Measurements from ENCODE around the gene MCM3. TPM values are rescaled to one million over a fixed set of nuclear protein-coding genes. Genes with fewer than 3 reads are reported as not detected.
A peak's percentile ranks its signal among the peaks of the same experiment; 100 is the strongest.

Gene MCM3
- total RNA-seq = 10 to 100 TPM; 22.4 to 31.4 (median 25.6) TPM
- polyA plus RNA-seq = 17.7 TPM
- long read RNA-seq, donor 1, transcript MCM3-201 (17 exons, 3,083 nt) = major isoform, 106 of 139 reads
- long read RNA-seq, donor 1, partial matches to known transcripts = 23 of 139 reads
- long read RNA-seq, donor 1, other reads (novel, unspliced or antisense) = 10 of 139 reads
- long read RNA-seq, donor 2, transcript MCM3-201 (17 exons, 3,083 nt) = major isoform, 37 of 42 reads
- long read RNA-seq, donor 2, partial matches to known transcripts = 3 of 42 reads
- long read RNA-seq, donor 2, other reads (novel, unspliced or antisense) = 2 of 42 reads
- long read RNA-seq, donor 3, transcript MCM3-202 (16 exons, 2,523 nt) = minor isoform, 6 of 365 reads
- long read RNA-seq, donor 3, transcript MCM3-201 (17 exons, 3,083 nt) = major isoform, 304 of 365 reads
- long read RNA-seq, donor 3, partial matches to known transcripts = 35 of 365 reads
- long read RNA-seq, donor 3, other reads (novel, unspliced or antisense) = 20 of 365 reads
- long read RNA-seq, donor 4, transcript MCM3-201 (17 exons, 3,083 nt) = major isoform, 36 of 43 reads
- long read RNA-seq, donor 4, partial matches to known transcripts = 4 of 43 reads
- long read RNA-seq, donor 4, other reads (novel, unspliced or antisense) = 3 of 43 reads

DNA sequence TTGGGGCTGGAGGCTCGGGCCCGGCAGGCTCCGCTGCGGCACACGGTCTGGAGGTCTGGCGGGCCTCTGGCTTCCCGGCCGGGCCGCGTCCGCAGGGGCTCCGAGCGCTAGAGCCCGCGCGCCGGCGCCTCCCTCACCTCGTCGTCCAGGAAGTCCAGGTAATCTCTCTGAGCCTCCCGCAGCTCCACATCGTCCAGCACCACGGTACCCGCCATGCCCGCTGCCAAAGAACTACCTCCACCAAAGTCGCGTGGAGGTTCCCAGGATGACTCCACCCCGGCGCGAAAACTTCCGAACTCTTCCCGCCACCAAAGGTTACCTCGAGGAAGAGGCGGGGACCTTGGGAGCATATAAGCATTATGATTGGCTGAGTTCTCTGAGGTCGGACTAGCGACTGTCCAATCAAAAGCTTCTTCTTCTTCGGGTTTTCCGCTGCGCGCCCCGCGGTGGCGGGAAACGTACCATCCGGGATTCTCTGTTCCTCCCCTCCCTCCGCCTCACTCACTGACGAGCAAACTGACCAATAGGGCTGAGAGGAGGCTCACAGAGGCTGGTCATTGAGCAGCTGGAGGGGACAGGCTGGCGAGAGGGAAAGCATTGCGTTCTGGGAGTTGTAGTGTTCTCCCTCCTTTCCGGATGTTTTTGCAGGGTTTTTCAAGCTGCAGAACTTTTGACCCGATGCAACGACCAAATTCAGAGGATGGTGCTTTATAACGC is at the start of gene MCM3:
Gene MCM3 (minus strand): TSS at position 283 of the 717 bp plus-strand sequence. CDS start 68 bp downstream, at position 215.
- Histone ChIP-seq H3K27ac (ENCODE audit: low read length) (peak within 1 kb of the TSS; percentile 58), H3K4me1 (ENCODE audit: control insufficient read depth, insufficient read depth, low read length) (no peaks in the 10 kb centered on the region), H3K27me3 (ENCODE audit: control insufficient read depth, insufficient read depth) (no peaks in the 10 kb centered on the region), H3K4me3 (ENCODE audit: low read length) (peak within 1 kb of the TSS; percentile 99), H3K9me3 (ENCODE audit: control insufficient read depth, low read length) (no peaks in the 10 kb centered on the region)
- intact Hi-C loops (cut with DNase I) = loop anchor here in 3 of 4 donors (5.0 to 10.0 kb wide), 6 partner anchors 78 to 713 kb away; partner anchors contain the start of genes GSTA4 (in 1 of the 3), PAQR8 (in 1 of the 3) and TMEM14A (in 1 of the 3)
- whole genome bisulfite sequencing = under 1% methylated on average over 53 of the region's 53 CpGs
- peak; percentile 100 for ATAC-seq
- DNase-seq = peak; percentile 97 to 98 (median 98)

DNA sequence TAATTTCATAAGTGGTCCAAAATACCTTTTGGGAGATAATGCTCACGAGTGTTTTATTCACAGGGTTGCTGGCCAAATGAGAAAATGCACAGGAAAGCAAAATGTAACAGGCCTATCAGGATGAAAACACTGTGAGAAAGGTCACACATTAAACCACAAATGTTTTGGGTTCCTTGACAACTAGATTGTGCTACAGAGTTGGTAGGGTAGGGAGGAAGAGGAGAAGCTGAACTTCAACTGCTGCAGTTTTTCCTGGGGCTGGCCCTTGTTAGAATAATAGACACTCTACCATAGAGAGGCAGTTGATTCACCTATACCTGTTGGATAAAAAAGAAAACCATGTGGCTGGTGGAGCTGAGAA is 49.3 kb upstream of the MCM3 start:
- WGBS = 14% methylated on average over 1 of the region's 1 CpG
- intact Hi-C loops (cut with DNase I) = no loop called here
- Histone ChIP-seq H3K9me3 (ENCODE audit: control insufficient read depth, low read length) (no peaks in the 10 kb centered on the region), H3K4me1 (ENCODE audit: control insufficient read depth, insufficient read depth, low read length) (peaks cover 2% of the 10 kb centered on the region), H3K27ac (ENCODE audit: low read length) (no peak overlapping the region), H3K4me3 (ENCODE audit: low read length) (no peak overlapping the region), H3K27me3 (ENCODE audit: control insufficient read depth, insufficient read depth) (no peaks in the 10 kb centered on the region)
- ATAC-seq (no peak), DNase-seq (no peak)

DNA sequence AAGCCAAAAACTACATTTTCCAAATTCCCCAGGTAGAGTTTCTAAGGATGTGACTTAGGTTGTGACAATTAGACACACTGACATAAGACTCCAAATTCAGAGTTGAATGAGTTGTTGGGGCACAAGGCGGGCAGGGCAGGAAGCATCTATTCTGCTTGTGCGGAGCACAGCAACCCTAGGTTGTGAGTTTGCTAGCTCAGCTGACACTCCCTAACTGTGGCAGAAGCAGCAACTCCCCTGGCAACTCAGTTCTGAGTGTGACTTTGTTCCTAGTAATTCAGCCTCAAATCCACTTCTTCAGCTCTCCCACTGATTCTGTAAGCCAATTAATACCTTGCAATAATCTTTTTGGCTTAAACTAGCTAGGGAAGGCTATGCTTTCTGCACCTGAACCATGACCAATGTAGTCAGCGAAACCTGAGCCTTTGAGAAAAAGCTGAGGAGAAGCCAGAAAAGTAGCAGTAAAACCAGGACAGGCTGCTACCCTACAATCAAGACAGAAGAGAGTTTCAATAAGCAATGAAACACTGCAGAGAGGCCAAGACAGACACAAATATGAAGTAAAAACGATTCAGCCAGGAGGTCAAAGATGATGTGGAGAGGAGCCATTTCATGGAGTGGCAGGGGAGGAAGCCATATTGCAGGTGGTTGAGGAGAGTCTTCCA is 47.4 kb upstream of the MCM3 start:
- Histone ChIP-seq H3K27me3 (ENCODE audit: control insufficient read depth, insufficient read depth) (no peaks in the 10 kb centered on the region), H3K27ac (ENCODE audit: low read length) (no peak overlapping the region), H3K9me3 (ENCODE audit: control insufficient read depth, low read length) (no peaks in the 10 kb centered on the region), H3K4me1 (ENCODE audit: control insufficient read depth, insufficient read depth, low read length) (peaks cover 2% of the 10 kb centered on the region), H3K4me3 (ENCODE audit: low read length) (no peak overlapping the region)
- WGBS = 90% methylated on average over 4 of the region's 4 CpGs
- DNase-seq (no peak), ATAC-seq (no peak)
- intact Hi-C loops (cut with DNase I) = no loop called here

DNA sequence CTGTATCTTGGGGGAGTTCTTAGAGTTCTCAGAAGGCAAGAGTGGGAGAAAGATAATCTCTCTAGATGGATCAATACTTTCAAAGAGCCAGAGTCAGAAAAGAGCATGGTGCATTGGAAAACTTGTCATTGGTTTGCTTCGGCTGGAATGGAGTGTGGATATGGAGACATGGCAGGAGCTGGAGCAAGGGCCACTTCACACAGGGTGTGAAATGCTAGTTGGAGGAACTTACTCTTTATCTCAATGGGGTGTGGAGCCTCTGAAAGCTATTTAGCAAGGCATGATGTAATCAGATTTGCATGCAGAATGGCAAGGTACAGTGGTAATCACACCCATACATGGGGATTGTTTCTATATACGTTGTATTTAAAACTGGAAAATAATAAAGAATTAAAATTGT is 45.9 kb upstream of the MCM3 start:
- Histone ChIP-seq H3K27me3 (ENCODE audit: control insufficient read depth, insufficient read depth) (no peaks in the 10 kb centered on the region), H3K4me1 (ENCODE audit: control insufficient read depth, insufficient read depth, low read length) (peaks cover 2% of the 10 kb centered on the region), H3K9me3 (ENCODE audit: control insufficient read depth, low read length) (no peaks in the 10 kb centered on the region), H3K4me3 (ENCODE audit: low read length) (no peak overlapping the region), H3K27ac (ENCODE audit: low read length) (no peak overlapping the region)
- peak; percentile 44 to 72 for ATAC-seq
- intact Hi-C loops (cut with DNase I) = no loop called here
- WGBS = 42% methylated on average over 2 of the region's 2 CpGs
- DNase-seq = no peak

DNA sequence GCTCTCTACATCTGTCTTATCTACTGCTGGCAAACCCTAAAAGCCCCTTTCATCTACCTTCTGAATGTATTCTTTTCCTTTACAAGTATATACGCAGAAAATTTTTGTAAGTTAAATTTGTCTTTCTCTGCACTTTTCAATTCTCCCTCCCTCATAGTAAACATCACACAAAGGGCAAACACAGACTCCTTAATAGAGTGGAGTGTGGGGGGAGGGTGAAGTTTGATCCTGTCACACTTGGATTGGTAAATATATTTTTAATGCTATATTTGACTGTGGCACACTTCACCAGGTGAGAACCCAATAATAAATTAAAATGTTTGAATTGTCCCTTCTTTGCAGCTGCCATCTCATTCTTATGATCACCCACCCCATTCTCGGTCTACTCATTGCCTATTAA is 44.2 kb upstream of the MCM3 start:
- 78% methylated on average over 2 of the region's 2 CpGs for WGBS
- peaks cover 2% of the 10 kb centered on the region for H3K4me1 ChIP-seq (ENCODE audit: control insufficient read depth, insufficient read depth, low read length)
- ATAC-seq = no peak

DNA sequence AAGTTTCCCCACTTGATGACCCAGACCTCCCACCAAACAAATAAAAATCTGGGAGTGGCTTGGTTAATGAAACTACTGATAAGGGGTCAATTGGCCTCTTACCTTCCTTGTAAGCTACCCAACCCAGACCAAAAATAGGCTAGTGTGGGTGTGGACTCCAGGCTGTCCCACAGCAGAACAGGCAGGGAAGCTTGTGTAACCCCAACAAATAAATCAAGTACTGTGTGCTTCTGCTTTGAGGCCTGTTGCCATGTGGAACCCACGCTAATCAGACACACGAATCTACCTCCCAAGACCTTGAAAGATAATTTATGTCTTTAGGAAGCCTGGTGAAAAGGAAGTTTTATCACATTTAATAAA is 43.7 kb upstream of the MCM3 start:
- Histone ChIP-seq H3K27me3 (ENCODE audit: control insufficient read depth, insufficient read depth) (no peaks in the 10 kb centered on the region), H3K9me3 (ENCODE audit: control insufficient read depth, low read length) (no peaks in the 10 kb centered on the region), H3K27ac (ENCODE audit: low read length) (no peak overlapping the region), H3K4me1 (ENCODE audit: control insufficient read depth, insufficient read depth, low read length) (peaks cover 2% of the 10 kb centered on the region), H3K4me3 (ENCODE audit: low read length) (no peak overlapping the region)
- intact Hi-C loops (cut with DNase I) = no loop called here
- DNase-seq (no peak), ATAC-seq (no peak)
- 71% methylated on average over 2 of the region's 2 CpGs for WGBS

More for the DNA sequence above, 44.2 kb upstream of the MCM3 start:
- Histone ChIP-seq H3K4me3 (ENCODE audit: low read length) (no peak overlapping the region), H3K9me3 (ENCODE audit: control insufficient read depth, low read length) (no peaks in the 10 kb centered on the region), H3K27ac (ENCODE audit: low read length) (no peak overlapping the region), H3K27me3 (ENCODE audit: control insufficient read depth, insufficient read depth) (no peaks in the 10 kb centered on the region)
- intact Hi-C loops (cut with DNase I) = no loop called here
- DNase-seq = no peak

DNA sequence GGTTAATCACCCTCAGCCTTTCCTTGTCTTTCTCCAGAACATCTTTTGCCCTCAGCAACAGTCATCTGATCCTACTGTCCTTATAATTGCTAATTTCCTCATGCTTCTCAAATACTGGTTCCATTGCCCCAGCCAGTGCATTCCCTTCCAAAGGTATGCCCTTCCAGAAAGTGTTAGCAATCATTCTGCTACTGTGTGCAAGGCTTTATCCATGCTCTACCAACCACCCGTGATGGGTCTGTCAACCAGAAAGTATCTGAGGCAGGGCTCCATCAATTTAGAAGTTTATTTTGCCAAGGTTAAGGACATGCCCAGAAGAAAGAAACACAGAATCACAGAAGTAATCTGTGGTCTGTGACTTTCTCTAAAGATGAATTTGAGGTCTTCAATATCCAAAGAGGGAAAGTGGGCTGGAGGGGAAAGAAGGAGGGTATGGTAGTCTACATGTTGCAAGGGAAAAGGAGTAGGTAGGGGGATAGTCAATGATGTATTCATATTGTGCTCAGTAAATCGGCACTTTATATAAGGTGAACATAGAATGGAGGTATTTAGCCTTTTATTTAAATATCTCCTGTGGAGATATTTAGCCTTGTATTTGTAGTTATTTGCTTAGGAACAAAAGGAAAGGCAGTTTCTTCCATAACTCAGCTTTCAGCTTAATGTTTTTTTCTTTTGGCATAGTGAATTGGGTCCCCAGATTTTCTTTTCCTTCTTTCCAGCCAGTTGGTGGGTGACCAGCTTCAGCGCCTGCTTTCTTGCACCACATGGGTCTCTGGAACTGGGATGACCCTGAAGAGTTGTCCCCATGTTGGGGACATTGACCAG is 42.2 kb upstream of the MCM3 start:
- intact Hi-C loops (cut with DNase I) = no loop called here
- Histone ChIP-seq H3K4me1 (ENCODE audit: control insufficient read depth, insufficient read depth, low read length) (peaks cover 2% of the 10 kb centered on the region), H3K27me3 (ENCODE audit: control insufficient read depth, insufficient read depth) (no peaks in the 10 kb centered on the region), H3K4me3 (ENCODE audit: low read length) (no peak overlapping the region), H3K27ac (ENCODE audit: low read length) (no peak overlapping the region), H3K9me3 (ENCODE audit: control insufficient read depth, low read length) (no peaks in the 10 kb centered on the region)
- ATAC-seq (no peak), DNase-seq (no peak)
- 93% methylated on average over 3 of the region's 3 CpGs for WGBS

DNA sequence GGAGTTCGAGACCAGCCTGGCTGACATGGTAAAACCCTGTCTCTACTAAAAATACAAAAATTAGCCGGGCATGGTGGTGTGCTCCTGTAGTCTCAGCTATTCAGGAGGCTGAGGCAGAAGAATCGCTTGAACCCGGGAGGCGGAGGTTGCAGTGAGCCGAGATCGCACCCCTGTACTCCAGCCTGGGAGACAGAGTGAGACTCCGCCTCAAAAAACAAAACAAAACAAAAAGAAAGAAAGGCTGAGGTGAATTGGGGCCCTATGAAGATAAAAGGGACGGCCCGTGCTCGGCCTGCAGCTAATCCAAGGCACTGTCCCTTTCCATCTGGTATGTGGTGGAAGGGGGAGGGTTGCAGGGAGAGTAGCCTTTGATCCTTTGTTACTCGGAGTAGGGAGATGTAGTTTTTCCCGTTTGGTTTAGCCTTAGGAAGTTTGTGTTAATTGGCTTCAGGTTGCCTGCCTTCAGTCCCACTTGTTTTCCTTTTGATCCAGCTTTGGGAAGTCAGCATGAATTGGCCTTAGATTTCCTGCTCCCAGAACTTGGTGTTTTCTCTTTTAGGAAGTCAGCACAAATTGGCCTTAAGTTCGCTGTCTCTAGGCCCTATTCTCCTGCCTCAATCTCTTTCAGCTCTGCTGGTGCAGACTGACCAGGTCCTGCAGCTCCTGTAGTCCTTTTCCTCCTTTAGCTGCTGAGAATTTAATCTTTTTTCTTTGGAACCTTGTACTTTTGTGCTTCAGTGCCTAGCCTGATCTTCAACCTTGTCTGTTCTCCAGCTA is 41.3 kb upstream of the MCM3 start:
- Histone ChIP-seq H3K4me3 (ENCODE audit: low read length) (no peak overlapping the region), H3K4me1 (ENCODE audit: control insufficient read depth, insufficient read depth, low read length) (peaks cover 2% of the 10 kb centered on the region), H3K27ac (ENCODE audit: low read length) (no peak overlapping the region), H3K27me3 (ENCODE audit: control insufficient read depth, insufficient read depth) (no peaks in the 10 kb centered on the region), H3K9me3 (ENCODE audit: control insufficient read depth, low read length) (no peaks in the 10 kb centered on the region)
- intact Hi-C loops (cut with DNase I) = no loop called here
- ATAC-seq (peak; percentile 50 to 67), DNase-seq (no peak)
- 60% methylated on average over 14 of the region's 14 CpGs for WGBS

DNA sequence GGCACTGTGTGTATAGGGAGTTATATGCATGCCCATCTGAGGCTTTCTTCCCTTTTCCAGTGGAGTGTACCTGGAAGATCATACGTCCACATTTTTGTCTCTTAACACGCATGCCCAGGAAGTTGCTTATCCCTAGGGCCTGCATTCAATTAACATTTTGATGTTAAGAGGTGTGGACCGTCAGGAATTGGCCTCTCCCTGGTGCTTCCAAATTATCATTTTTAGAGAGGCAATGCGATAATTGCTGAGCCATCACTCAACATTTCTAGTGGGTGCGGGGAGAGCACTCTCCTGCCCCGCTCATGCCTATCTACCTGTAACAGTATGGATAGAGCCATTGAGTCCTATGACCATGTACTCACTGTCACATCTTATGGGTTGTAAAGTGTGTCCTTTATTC is 39.6 kb upstream of the MCM3 start:
- no peaks in the 10 kb centered on the region for H3K4me1 ChIP-seq (ENCODE audit: control insufficient read depth, insufficient read depth, low read length)
- 79% methylated on average over 6 of the region's 6 CpGs for WGBS
- H3K27ac ChIP-seq (ENCODE audit: low read length) = no peak overlapping the region
- no peaks in the 10 kb centered on the region for H3K9me3 ChIP-seq (ENCODE audit: control insufficient read depth, low read length)
- DNase-seq = no peak
- no peak for ATAC-seq
- no peak overlapping the region for H3K4me3 ChIP-seq (ENCODE audit: low read length)
- intact Hi-C loops (cut with DNase I) = no loop called here
- H3K27me3 ChIP-seq (ENCODE audit: control insufficient read depth, insufficient read depth) = no peaks in the 10 kb centered on the region
